GM20431 (cell line): ENCODE data around the gene DOK5.

Source experiments
- in situ Hi-C: fragments of 300-500 bp; cut with MseI, MboI; formaldehyde crosslinking; loops from one replicate; pipeline ENCODE4 v1.15.0; 2020; ENCODE audit warnings: low sequenced_read_pairs; ENCODE audit not compliant: unreplicated experiment

The DOK5 gene

GRCh38 chr20:54550776-54551396, 75.5 kb downstream of the DOK5 start:
- in situ Hi-C loops: no loop called here

GRCh38 chr20:54554006-54554405, 78.6 kb downstream of the DOK5 start:
- in situ Hi-C loops: no loop called here

- in situ Hi-C loops: no loop called here
Observed at GRCh38 chr20:54555150-54555549, 79.8 kb downstream of the DOK5 start.

GRCh38 chr20:54556406-54556805, 81.0 kb downstream of the DOK5 start:
- in situ Hi-C loops: no loop called here

GRCh38 chr20:54557806-54558590, 82.6 kb downstream of the DOK5 start:
- in situ Hi-C loops: no loop called here

- in situ Hi-C loops: no loop called here
Observed at GRCh38 chr20:54559890-54560289, 84.5 kb downstream of the DOK5 start.

- in situ Hi-C loops: no loop called here
Observed at GRCh38 chr20:54560357-54560756, 85.0 kb downstream of the DOK5 start.

GRCh38 chr20:54565255-54565654, 89.9 kb downstream of the DOK5 start:
- in situ Hi-C loops: no loop called here

- in situ Hi-C loops: no loop called here
Observed at GRCh38 chr20:54566031-54566688, 90.8 kb downstream of the DOK5 start.

GRCh38 chr20:54570561-54570960, 95.2 kb downstream of the DOK5 start:
- in situ Hi-C loops: no loop called here

GRCh38 chr20:54572665-54573435, 97.5 kb downstream of the DOK5 start:
- in situ Hi-C loops: no loop called here

- in situ Hi-C loops: no loop called here
Observed at GRCh38 chr20:54573838-54574237, 98.4 kb downstream of the DOK5 start.

GRCh38 chr20:54576518-54576917, 101.1 kb downstream of the DOK5 start:
- in situ Hi-C loops: no loop called here

GRCh38 chr20:54577637-54578036, 102.2 kb downstream of the DOK5 start:
- in situ Hi-C loops: no loop called here

GRCh38 chr20:54585217-54585616, 109.8 kb downstream of the DOK5 start:
- in situ Hi-C loops: no loop called here

GRCh38 chr20:54587408-54587807, 112.0 kb downstream of the DOK5 start:
- in situ Hi-C loops: no loop called here

- in situ Hi-C loops: no loop called here
Observed at GRCh38 chr20:54589402-54590030, 114.1 kb downstream of the DOK5 start.

- in situ Hi-C loops: no loop called here
Observed at GRCh38 chr20:54590856-54591255, 115.5 kb downstream of the DOK5 start.

GRCh38 chr20:54596651-54597050, 121.3 kb downstream of the DOK5 start:
- in situ Hi-C loops: no loop called here

GRCh38 chr20:54598352-54598751, 123.0 kb downstream of the DOK5 start:
- in situ Hi-C loops: no loop called here
